Activated naive CD4-positive, alpha-beta T cell treated with anti-CD3 and anti-CD28 coated beads, Interleukin-2, amount 10 ng/mL, durations not matched to agents 7 days and 5 days (primary cell): ENCODE measurements around the gene KISS1.
"Not testable (repeated sequence)": the region's sequence is repeated elsewhere in the genome, so short reads cannot be mapped to it uniquely, and the experiment has no call there.

Source experiments
- CTCF ChIA-PET: fragments of 350-600 bp; sonication (Branson Sonifier 250); formaldehyde crosslinking; loops from one replicate; lab custom pipeline; 2021; ENCODE audit warnings: antibody characterized with exemption; lab: Charles Lee
- DNase-seq: peaks from one replicate; pipeline ENCODE4 v3.0.0-alpha.2; 2020
- H3K27ac Mint-ChIP-seq: one replicate; pipeline ENCODE4 v1.8.0; 2021; ENCODE audit warnings: mild to moderate bottlenecking, moderate library complexity, mixed read lengths
- H3K27me3 Mint-ChIP-seq: one replicate; pipeline ENCODE4 v1.8.0; 2021; ENCODE audit warnings: mild to moderate bottlenecking, mixed read lengths
- H3K36me3 Mint-ChIP-seq: one replicate; pipeline ENCODE4 v1.8.0; 2021; ENCODE audit warnings: mixed read lengths
- H3K4me1 Mint-ChIP-seq: one replicate; pipeline ENCODE4 v1.8.0; 2021; ENCODE audit warnings: mixed read lengths
- H3K4me3 Mint-ChIP-seq: one replicate; pipeline ENCODE4 v1.8.0; 2021; ENCODE audit warnings: mild to moderate bottlenecking, moderate library complexity, mixed read lengths
- H3K9me3 Mint-ChIP-seq: one replicate; pipeline ENCODE4 v1.8.0; 2021; ENCODE audit warnings: mixed read lengths

KISS1 gene

GRCh38 chr1:204196068-204196795 lies at the start of gene KISS1:
Gene KISS1, minus strand, starts transcription at chr1:204196491. Its CDS starts 3,615 bp downstream, at chr1:204192876.
- Mint-ChIP-seq H3K4me1 (no peaks in the 10 kb centered on the region), H3K9me3 (peaks cover 5% of the 10 kb centered on the region), H3K4me3 (no peak within 1 kb of the TSS), H3K27ac (no peak within 1 kb of the TSS), H3K36me3 (no peaks in the 10 kb centered on the region), H3K27me3 (peaks cover 39% of the 10 kb centered on the region)
- CTCF ChIA-PET, result no interaction called here
- DNase-seq, result no peak

GRCh38 chr1:204242920-204243319 lies 46.6 kb upstream of the KISS1 start:
- Mint-ChIP-seq H3K27ac (no peak overlapping the region), H3K4me1 (no peaks in the 10 kb centered on the region), H3K27me3 (peaks cover 18% of the 10 kb centered on the region), H3K9me3 (no peaks in the 10 kb centered on the region), H3K4me3 (no peak overlapping the region), H3K36me3 (no peaks in the 10 kb centered on the region)
- CTCF ChIA-PET, result no interaction called here
- no peak for DNase-seq

- CTCF ChIA-PET, result interaction anchor here (1.2 kb wide), 1 partner anchor 17 kb away, joined by 3 read pairs; no protein-coding TSS in a partner anchor
- Mint-ChIP-seq H3K9me3 (no peaks in the 10 kb centered on the region), H3K36me3 (no peaks in the 10 kb centered on the region), H3K27ac (no peak overlapping the region), H3K27me3 (peaks cover 8% of the 10 kb centered on the region), H3K4me3 (no peak overlapping the region), H3K4me1 (no peaks in the 10 kb centered on the region)
- no peak for DNase-seq
Measured at GRCh38 chr1:204241914-204242313, 45.6 kb upstream of the KISS1 start.

GRCh38 chr1:204241050-204241449 lies 44.8 kb upstream of the KISS1 start:
- DNase-seq, result no peak
- Mint-ChIP-seq H3K4me1 (no peaks in the 10 kb centered on the region), H3K36me3 (no peaks in the 10 kb centered on the region)

GRCh38 chr1:204240233-204240632 lies 43.9 kb upstream of the KISS1 start:
- Mint-ChIP-seq H3K4me3 (no peak overlapping the region), H3K36me3 (no peaks in the 10 kb centered on the region), H3K27ac (no peak overlapping the region), H3K9me3 (no peaks in the 10 kb centered on the region), H3K4me1 (no peaks in the 10 kb centered on the region), H3K27me3 (peaks cover 18% of the 10 kb centered on the region)
- DNase-seq, result no peak
- CTCF ChIA-PET, result no interaction called here

More at GRCh38 chr1:204241050-204241449, 44.8 kb upstream of the KISS1 start:
- CTCF ChIA-PET, result interaction anchor here (0.6 to 1.2 kb wide), 2 partner anchors 18 to 710 kb away, joined by 3 to 4 read pairs; no protein-coding TSS in a partner anchor
- H3K9me3 Mint-ChIP-seq, result no peaks in the 10 kb centered on the region
- no peak overlapping the region for H3K4me3 Mint-ChIP-seq
- no peak overlapping the region for H3K27ac Mint-ChIP-seq
- H3K27me3 Mint-ChIP-seq, result peaks cover 11% of the 10 kb centered on the region

GRCh38 chr1:204239401-204239800 lies 43.1 kb upstream of the KISS1 start:
- peaks cover 14% of the 10 kb centered on the region for H3K27me3 Mint-ChIP-seq
- H3K4me3 Mint-ChIP-seq, H3K27ac Mint-ChIP-seq, DNase-seq, H3K36me3 Mint-ChIP-seq, H3K9me3 Mint-ChIP-seq, CTCF ChIA-PET, H3K4me1 Mint-ChIP-seq: not testable (repeated sequence)

- H3K9me3 Mint-ChIP-seq, H3K4me1 Mint-ChIP-seq, DNase-seq, H3K36me3 Mint-ChIP-seq, CTCF ChIA-PET, H3K4me3 Mint-ChIP-seq, H3K27ac Mint-ChIP-seq: not testable (repeated sequence)
- peaks cover 14% of the 10 kb centered on the region for H3K27me3 Mint-ChIP-seq
Measured at GRCh38 chr1:204238520-204238919, 42.2 kb upstream of the KISS1 start.

- not testable (repeated sequence) for H3K9me3 Mint-ChIP-seq, H3K4me3 Mint-ChIP-seq, DNase-seq, H3K4me1 Mint-ChIP-seq, H3K36me3 Mint-ChIP-seq, H3K27ac Mint-ChIP-seq
- CTCF ChIA-PET, result interaction anchor here (0.7 kb wide), 1 partner anchor 30 kb away, joined by 3 read pairs; no protein-coding TSS in a partner anchor
- peaks cover 14% of the 10 kb centered on the region for H3K27me3 Mint-ChIP-seq
Measured at GRCh38 chr1:204237515-204237914, 41.2 kb upstream of the KISS1 start.

GRCh38 chr1:204232526-204232925 lies 36.2 kb upstream of the KISS1 start:
- CTCF ChIA-PET, result no interaction called here
- no peak for DNase-seq
- peaks cover 19% of the 10 kb centered on the region for H3K27me3 Mint-ChIP-seq
- H3K4me1 Mint-ChIP-seq, result no peaks in the 10 kb centered on the region
- H3K36me3 Mint-ChIP-seq, result no peaks in the 10 kb centered on the region
- no peak overlapping the region for H3K4me3 Mint-ChIP-seq
- H3K27ac Mint-ChIP-seq, result no peak overlapping the region
- no peaks in the 10 kb centered on the region for H3K9me3 Mint-ChIP-seq

- no peaks in the 10 kb centered on the region for H3K4me1 Mint-ChIP-seq
- DNase-seq, result no peak
- no peak overlapping the region for H3K4me3 Mint-ChIP-seq
- no peaks in the 10 kb centered on the region for H3K36me3 Mint-ChIP-seq
- CTCF ChIA-PET, result interaction anchor here (1.5 kb wide), 1 partner anchor 169 kb away, joined by 4 read pairs; no protein-coding TSS in a partner anchor
- H3K9me3 Mint-ChIP-seq, result no peaks in the 10 kb centered on the region
- H3K27ac Mint-ChIP-seq, result no peak overlapping the region
- peaks cover 8% of the 10 kb centered on the region for H3K27me3 Mint-ChIP-seq
Measured at GRCh38 chr1:204230211-204230610, 33.9 kb upstream of the KISS1 start.

- Mint-ChIP-seq H3K4me3 (no peak overlapping the region), H3K4me1 (no peaks in the 10 kb centered on the region), H3K9me3 (no peaks in the 10 kb centered on the region), H3K27ac (no peak overlapping the region), H3K36me3 (no peaks in the 10 kb centered on the region), H3K27me3 (peaks cover 8% of the 10 kb centered on the region)
- CTCF ChIA-PET, result interaction anchor here (0.8 to 1.5 kb wide), 2 partner anchors 22 to 170 kb away, joined by 4 read pairs; no protein-coding TSS in a partner anchor
- DNase-seq, result no peak
Measured at GRCh38 chr1:204228896-204229295, 32.6 kb upstream of the KISS1 start.

- Mint-ChIP-seq H3K4me1 (no peaks in the 10 kb centered on the region), H3K27me3 (peaks cover 8% of the 10 kb centered on the region), H3K4me3 (no peak overlapping the region), H3K9me3 (no peaks in the 10 kb centered on the region), H3K27ac (no peak overlapping the region), H3K36me3 (no peaks in the 10 kb centered on the region)
- DNase-seq, result no peak
- CTCF ChIA-PET, result no interaction called here
Measured at GRCh38 chr1:204227996-204228785, 31.9 kb upstream of the KISS1 start.

- Mint-ChIP-seq H3K36me3 (no peaks in the 10 kb centered on the region), H3K27ac (no peak overlapping the region), H3K4me3 (no peak overlapping the region), H3K9me3 (no peaks in the 10 kb centered on the region), H3K27me3 (peaks cover 8% of the 10 kb centered on the region), H3K4me1 (no peaks in the 10 kb centered on the region)
- CTCF ChIA-PET, result interaction anchor here (1.4 kb wide), 1 partner anchor 17 kb away, joined by 4 read pairs; no protein-coding TSS in a partner anchor
- DNase-seq, result no peak
Measured at GRCh38 chr1:204227351-204227750, 31.1 kb upstream of the KISS1 start.
